C1 segment of cervical spinal cord (tissue), 14 donors: ENCODE results near the gene TMIE.
"Not testable (repeated sequence)": the region's sequence is repeated elsewhere in the genome, so short reads cannot be mapped to it uniquely, and the experiment has no call there.

Experiments
- DNase-seq, 14 donors: peaks; one replicate each; lab custom pipeline; 2025; lab: John Stamatoyannopoulos, UW

Gene TMIE

DNA sequence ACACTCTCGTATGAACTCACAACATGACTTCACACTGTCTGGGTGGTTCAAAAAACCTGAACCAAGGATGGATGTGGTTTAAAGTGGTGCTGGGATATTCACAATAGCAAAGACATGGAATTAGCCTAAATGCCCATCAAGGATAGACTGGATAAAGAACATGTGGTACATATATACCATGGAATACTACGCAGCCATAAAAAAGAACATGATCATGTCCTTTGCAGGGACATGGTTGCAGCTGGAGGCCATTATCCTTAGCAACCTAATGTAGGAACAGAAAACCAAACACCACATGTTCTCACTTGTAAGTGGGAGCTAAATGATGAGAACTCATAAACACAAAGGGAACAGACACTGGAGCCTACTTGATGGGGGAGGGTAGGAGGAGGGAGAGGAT is 19.8 kb downstream of the TMIE start:
- no peak for DNase-seq

GRCh38 chr3:46722443-46722842 is 21.3 kb downstream of the TMIE start:
- no peak for DNase-seq

DNA sequence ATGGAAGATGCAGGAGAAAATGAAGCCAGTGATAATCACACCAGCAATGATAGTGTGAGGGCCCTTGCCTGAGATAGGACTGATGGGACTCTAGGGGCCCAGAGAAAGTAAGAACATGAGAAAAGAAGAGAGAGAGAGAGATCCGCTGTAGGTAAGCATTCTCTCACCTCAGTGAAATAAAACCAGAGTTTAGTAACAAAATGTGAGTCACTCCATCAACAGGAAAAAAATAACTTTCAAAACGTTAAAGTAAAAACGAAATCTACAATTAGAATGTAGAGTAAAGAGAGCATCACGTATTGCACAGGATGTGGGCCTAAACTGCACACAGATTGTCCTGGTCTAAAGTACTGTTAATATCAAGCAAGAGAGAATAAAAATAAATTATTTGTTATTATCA is 23.2 kb downstream of the TMIE start:
- DNase-seq, result no peak

- no peak for DNase-seq
These were observed 24.6 kb downstream of the TMIE start for GRCh38 chr3:46725621-46726314.

DNA sequence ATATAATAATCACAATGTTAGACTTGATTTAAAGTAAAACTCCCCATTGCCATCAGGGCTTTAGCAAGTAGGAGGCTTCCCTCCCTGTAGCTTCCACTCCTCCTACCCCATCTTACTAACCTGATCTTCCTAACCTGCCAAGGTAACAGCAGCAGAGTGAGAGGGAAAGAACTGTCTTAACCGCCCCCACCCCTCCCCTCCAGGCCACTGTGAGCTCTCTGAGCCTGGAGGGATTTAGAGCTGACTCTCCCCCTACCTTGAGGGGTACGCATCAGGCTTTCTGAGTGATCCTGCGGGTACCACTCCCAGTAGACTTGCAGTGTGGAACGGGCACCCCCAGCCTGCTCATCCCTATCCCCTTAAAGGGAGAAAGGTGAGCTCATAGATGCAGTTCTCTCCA is 27.8 kb downstream of the TMIE start:
- DNase-seq, result no peak

DNA sequence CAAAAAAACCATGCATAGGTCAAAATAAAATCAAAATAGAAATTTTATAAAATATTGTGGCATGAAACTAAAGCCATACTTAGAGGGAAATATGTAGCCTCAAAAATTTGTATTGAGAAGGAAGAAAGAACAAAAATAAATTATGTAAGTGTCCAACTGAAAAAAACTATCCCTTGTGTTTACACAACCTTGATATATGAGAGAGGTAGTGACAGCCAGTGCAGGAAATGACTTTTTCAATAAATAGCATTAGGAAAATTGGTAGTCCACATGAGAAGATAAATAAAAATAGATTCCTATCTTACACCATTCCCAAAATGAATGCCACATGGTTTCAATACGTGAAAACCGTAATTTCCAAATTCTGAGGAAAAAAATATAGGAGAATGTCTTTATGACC is 29.6 kb downstream of the TMIE start:
- no peak for DNase-seq

DNA sequence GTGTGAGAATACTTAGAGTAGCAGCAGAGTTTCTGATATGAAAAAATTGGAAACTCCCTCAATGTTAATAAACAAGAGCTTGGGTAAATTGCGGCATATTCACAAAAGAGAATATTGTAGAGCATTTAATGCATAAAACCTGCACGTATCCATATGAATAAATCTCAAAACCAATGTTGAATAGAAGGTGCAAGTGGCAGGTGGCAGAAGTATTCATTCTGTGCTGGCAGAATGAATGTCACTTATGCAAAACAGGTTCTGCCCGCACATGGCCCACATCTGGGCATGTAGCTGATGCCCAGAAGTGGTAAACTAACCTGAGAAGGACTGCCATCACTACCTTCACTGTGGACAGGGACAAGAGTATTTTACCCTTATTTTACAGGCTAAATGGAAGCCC is 30.6 kb downstream of the TMIE start:
- DNase-seq, result no peak

GRCh38 chr3:46733026-46733800 is 32.0 kb downstream of the TMIE start:
- DNase-seq, result no peak

GRCh38 chr3:46734773-46735172 is 33.6 kb downstream of the TMIE start:
- no peak for DNase-seq

DNA sequence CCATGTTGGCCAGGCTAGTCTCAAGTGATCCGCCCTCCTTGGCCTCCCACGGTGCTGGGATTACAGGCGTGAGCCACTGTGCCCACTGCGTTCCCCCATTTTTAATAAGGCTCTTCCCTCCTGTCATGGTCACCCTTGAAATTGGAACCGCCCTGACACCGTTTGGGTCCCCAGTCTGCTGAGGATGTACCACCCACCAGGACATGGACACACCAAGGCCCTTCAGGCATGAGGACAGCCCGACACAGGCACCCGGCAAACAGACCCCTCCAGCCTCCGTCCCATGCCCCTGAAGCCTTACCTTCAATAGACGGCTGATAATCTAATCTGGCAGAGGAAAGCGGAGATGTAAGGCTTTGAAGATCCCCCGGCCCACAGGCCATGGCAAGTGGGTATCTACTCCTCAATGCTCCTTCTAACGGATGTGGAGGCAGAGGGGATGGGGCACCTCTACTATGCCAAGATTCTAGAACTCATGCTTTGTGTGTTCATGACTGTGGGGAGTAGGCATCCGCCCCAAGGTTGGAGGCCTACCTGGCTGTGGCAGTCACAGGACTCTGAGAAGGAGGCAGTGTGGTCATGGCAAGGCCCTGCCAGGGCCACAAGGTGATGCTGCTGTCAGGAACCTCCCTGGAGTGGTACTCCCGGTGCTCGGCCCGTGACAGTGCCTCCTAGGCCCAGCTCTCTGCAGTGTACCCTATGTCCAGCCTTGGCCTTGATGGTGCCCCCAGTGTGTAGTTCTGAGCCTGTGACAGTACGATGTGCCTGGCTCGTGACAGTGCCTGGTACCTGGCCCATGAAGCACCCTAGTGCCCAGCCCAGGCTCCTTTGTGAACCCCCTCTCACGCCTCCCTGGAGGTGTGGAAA is 35.0 kb downstream of the TMIE start:
- no peak for DNase-seq

- no peak for DNase-seq
These were observed 36.1 kb downstream of the TMIE start for GRCh38 chr3:46737329-46737731.

GRCh38 chr3:46739565-46739964 is 38.4 kb downstream of the TMIE start:
- DNase-seq, result not testable (repeated sequence)

GRCh38 chr3:46742992-46743585 is 41.9 kb downstream of the TMIE start:
- DNase-seq, result no peak

DNA sequence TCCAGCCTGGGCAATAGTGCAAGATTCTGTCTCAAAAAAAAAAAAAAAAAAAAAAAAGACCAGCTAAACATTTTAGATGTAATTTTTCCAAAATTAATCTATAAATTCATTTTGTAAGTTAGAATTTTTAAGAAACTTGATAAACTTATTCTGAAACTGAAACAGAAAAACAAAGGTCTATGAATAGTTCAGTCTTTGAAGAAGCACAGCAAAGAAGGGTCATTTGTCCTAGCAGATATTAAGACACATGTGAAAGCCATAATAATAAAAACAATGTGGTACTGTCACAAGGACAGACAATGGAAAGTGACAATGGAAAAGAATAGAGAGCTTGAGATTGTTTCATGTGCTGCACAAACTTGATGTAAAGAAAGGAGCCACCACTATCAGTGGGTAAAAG is 45.5 kb downstream of the TMIE start:
- DNase-seq, result no peak

- no peak for DNase-seq
These were observed 47.0 kb downstream of the TMIE start for GRCh38 chr3:46748170-46748569.

DNA sequence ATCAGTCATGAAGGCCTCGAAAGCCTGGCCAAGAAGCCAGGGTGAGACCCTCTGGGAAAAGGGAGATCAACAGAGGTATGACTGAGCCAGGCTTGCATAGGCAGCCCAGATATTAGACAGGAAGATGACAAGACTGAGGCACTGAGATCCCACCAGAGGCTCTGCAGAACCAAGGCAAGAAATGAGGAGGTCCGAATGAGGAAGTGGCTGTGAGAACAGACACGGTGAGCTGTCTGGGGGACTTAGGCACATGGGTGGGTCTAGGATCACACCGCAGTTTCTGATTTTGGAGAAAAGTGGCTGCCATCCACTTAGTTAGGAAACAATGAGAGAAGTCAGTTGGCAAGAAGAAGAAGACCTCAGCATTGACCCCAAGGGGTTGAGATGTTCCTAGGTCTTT is 47.9 kb downstream of the TMIE start:
- DNase-seq, result no peak

GRCh38 chr3:46750555-46751038 is 49.4 kb downstream of the TMIE start:
- no peak for DNase-seq

DNA sequence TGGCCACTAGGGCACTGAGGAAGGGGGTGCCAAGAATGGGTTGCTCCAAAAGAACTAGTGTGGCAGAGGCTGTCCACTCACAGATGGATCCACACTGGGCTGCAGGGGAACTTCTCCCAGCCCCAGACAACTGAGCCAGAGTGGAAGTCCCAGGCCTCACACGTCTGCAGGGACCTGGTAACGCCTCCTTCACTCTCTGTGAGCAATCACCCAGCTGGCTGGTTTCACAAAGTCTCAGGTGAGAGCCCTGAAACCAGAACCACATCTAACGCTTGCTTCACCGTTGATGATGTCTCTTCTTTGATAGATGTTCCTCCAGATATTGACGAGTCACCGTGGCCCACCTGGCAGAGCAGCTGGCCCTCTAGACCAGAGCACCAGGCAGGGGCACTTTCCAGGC is 51.9 kb downstream of the TMIE start:
- DNase-seq, result not testable (repeated sequence)

GRCh38 chr3:46755646-46756045 is 54.5 kb downstream of the TMIE start:
- DNase-seq, result no peak

DNA sequence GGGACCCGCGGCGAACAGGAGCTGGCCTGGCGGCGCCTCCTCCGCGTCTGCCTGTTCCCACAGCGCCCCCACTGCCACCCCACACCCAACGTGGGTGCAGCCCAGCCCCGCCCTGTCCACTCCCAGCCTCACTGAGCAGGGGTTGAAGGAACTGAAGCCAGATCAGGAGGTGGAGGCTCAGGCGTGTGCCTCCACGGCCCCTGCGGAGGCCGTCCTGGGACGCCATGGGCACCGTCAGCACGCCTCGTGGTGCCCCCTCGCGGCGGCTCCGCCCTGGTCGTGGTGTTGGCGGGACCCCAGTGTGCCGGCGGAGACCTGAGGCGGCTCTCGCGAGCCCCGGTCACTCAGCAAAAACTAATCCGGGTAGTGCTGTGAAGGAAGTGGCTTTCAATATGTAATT is 55.5 kb downstream of the TMIE start:
- no peak for DNase-seq

DNA sequence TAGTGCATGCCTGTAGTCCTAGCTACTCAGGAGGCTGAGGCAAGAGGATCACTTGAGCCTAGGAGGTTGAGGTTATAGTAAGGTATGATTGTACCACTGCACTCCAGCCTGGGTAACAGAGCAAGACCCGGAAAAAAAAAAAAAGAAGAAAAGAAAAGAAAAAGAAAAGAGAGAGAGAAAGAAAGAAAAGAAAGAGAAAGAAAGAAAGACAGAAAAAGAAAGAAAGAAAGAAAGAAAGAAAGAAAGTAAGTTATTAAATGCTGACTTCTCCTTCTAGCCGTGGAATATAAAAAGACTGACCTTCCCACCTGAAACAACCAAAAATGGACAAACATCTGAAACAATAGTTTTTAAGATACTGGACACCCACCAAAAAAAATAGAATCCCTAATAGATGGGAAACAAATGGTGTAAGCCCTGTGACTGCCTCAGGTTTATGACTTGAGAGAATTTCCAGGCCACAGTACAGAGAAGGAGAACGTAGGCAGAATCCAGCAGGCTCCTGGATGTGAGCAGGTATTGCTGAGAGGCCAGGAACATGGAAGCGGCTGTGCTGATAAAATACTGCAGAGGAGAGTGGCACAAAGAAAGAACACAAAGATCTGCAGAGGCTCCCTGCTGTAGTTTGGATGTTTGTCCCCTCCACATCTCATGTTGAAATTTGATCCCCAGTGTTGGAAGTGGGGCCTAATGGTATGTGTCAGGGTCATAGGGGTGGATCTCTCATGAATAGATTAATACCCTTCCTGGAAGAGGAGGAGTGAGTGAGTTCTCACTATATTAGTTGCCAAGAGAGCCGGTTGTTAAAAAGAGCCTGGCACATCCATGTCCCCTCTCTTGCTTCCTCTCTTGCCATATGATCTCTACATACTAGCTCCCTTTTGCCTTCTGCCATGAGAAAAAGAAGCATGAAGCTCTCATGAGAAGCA is 58.3 kb downstream of the TMIE start:
- DNase-seq, result no peak
